DMS114 treated with DMSO at 0.1 percent for 48 hours (cell line): ENCODE measurements around the gene PAFAH2.
"Not testable (repeated sequence)": the region's sequence is repeated elsewhere in the genome, so short reads cannot be mapped to it uniquely, and the experiment has no call there.

Experiments
- DNase-seq: peaks from one replicate; lab custom pipeline; 2025; ENCODE audit not compliant: unreplicated experiment; lab: John Stamatoyannopoulos, UW

The PAFAH2 gene

GRCh38 chr1:25989440-25990234 is 8.2 kb downstream of the PAFAH2 start:
- no peak for DNase-seq

- DNase-seq = no peak
These were observed 9.9 kb downstream of the PAFAH2 start for GRCh38 chr1:25987951-25988350.

GRCh38 chr1:25986773-25987172 is 11.1 kb downstream of the PAFAH2 start:
- DNase-seq = not testable (repeated sequence)

- DNase-seq = no peak
These were observed 12.2 kb downstream of the PAFAH2 start for GRCh38 chr1:25985670-25986069.

- DNase-seq = no peak
These were observed 12.7 kb downstream of the PAFAH2 start for GRCh38 chr1:25985171-25985570.

GRCh38 chr1:25979210-25979609 is 18.7 kb downstream of the PAFAH2 start:
- DNase-seq = no peak

DNA sequence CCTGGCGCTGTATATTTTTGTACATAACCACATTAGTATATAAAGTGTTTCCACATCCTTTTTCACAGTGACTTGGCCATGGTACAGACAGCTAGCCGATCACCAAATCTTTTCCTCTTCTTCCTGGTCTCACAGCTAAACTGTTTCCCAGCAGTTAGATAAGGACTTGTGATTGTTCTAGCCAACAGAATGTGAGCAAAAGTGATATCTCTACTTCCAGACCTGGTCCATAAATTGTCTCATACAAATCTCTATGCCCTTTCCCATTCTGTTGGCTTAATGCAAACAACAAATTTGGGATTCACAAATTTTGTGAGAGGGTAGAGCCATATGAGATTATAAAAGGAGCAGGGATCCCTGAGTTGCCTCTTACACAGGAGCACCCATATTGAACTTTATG is 19.5 kb downstream of the PAFAH2 start:
- no peak for DNase-seq

GRCh38 chr1:25977801-25978200 is 20.1 kb downstream of the PAFAH2 start:
- DNase-seq = no peak

- DNase-seq = no peak
These were observed 24.1 kb downstream of the PAFAH2 start for GRCh38 chr1:25973610-25974321.

GRCh38 chr1:25971811-25972180 is 26.1 kb downstream of the PAFAH2 start:
- no peak for DNase-seq

DNA sequence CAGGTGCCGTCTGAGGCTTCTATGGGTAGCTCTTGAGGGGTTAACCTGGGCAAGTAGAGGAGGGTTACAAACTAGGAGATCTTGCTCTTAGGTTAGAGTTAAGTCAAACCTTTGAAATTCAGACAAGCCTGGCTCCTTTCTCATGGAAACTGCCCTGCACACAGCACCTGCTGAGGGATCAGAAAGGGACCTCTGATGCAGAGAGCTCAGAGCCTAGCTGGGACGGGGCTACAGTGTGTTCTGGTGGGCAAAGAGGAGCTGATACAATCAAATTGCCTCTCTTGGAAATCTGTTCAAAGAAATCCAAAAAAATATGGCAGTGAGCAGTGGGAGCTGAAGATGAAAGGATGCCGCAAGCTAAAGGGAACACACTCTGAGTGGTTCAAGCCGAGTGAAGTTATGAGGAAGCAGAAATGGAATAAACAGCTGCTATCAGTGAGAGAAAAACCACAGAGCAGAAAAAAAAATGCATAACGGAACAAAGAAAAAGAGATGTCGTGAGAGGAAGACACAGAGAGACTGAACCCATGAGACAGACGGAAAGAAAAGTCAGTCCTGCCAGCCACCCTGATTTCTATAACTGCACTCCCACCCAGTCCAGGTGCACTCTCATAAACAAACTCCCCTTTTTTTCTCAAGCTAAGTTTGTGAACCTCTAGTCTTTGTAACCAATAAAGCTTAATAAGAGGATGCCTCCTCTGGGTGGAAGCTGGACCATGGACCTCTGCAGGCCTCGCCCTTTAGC is 26.6 kb downstream of the PAFAH2 start:
- no peak for DNase-seq

- no peak for DNase-seq
These were observed 30.6 kb downstream of the PAFAH2 start for GRCh38 chr1:25967308-25967707.

DNA sequence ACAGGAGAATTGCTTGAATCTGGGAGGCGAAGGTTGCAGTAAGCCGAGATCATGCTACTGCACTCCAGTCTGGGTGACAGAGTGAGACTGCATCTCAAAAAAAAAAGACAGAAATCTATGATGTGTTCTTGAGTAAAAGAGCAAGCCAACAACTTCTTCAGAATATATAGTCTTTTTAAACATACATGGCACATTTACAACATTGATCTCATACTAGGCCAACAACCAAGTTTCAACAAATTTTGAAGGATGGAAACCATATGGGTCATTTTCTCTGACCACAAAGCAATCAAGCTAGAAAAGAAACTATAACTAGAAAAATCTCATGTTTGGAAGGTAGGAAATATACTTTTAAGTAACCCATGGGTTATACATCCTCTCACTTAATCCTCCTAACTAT is 38.3 kb downstream of the PAFAH2 start:
- no peak for DNase-seq

- DNase-seq = no peak
These were observed 39.4 kb downstream of the PAFAH2 start for GRCh38 chr1:25958465-25958864.

GRCh38 chr1:25955553-25955952 is 42.3 kb downstream of the PAFAH2 start:
- DNase-seq = no peak

- no peak for DNase-seq
These were observed 43.5 kb downstream of the PAFAH2 start for GRCh38 chr1:25954282-25954938.

GRCh38 chr1:25952841-25953401 is 44.9 kb downstream of the PAFAH2 start:
- DNase-seq = no peak

DNA sequence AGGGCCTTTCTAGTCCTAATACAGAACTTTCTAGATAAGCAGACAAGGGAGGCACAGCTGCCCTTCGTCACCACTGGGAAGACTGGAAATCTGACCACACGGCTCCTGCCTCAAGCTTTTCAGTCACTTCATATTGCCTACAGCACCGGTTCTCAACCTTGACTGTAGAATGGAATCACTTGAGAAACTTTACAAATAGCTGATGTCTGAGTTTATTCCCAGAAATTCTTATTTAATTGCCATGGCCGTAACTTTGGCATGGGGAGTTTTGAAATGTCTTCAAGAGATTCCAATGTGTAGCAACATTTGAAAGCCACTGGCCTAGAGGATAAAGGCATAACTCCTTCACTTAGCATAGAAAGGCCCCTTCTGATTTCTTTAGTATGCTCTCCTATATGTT is 49.2 kb downstream of the PAFAH2 start:
- no peak for DNase-seq

DNA sequence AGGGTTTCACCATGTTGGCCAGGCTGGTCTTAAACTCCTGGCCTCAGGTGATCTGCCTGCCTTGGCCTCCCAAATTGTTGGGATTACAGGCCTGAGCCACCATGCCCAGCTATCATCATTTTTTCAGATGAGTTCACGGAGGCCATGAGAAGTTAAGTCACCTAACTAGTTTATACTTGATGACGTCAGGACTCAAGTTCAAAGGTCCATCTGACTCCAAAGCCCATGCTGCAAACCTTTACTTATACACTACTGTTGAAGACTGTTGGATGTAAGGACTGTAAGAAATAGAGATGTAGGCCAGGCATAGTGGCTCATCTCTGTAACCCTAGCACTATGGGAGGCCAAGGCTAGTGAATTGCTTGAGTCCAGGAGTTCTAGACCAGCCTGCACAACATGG is 50.8 kb downstream of the PAFAH2 start:
- no peak for DNase-seq

DNA sequence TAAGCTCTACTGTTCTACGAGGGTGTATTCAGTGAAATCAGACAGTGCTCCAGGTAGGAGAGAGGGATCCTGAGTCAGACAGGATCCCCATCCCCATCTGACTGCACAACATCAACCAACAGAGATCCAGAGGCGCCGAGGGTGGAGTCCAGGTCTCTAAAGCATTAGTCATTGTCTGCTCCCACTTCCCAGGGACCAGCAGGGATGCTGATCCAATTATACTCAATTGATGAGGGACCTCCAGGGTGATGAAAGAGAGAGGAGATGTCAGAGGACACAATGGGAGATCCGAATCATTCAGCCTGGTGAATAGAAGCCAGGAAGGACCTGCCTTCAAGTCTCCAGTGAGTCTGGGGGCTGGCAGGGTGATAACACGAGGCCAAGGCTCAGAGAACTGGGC is 52.1 kb downstream of the PAFAH2 start:
- no peak for DNase-seq

DNA sequence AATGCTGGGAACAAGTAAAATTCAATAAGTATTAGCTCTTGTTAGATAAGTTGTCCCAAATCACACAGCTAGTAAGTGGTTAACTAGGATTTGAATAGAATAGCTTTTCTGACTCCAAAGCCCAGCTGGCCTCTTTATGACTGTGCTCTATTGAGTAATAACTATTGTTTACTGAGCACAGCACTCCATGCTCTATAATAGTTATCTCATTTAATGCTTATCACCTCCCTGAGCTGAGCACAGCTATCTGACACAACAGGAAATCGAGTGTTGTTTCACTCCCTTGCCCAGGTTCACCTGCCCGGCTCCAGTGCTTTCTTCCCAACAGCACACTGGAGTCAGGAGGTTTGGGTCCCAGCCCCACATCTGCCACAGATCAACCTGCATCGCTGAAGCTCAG is 52.9 kb downstream of the PAFAH2 start:
- no peak for DNase-seq
